ENCODE measurements around the gene AGER.

The AGER gene

GRCh38 chr6:32177788-32178546 lies 6.1 kb downstream of the AGER start, which contains the start of gene RNF5:
RNF5 (plus strand) TSS chr6:32178405; CDS start chr6:32178512, 107 bp downstream.
- DNase-seq: peak; percentile 99
- peaks cover 0 to 54% (median 39%) of the 10 kb centered on the region in 4 donors for H3K4me1 ChIP-seq
- no peaks in the 10 kb centered on the region for H3K9me3 ChIP-seq
- peaks cover 8 to 35% (median 19%) of the 10 kb centered on the region in 3 donors for H3K36me3 ChIP-seq
- peak within 1 kb of the TSS; percentile 80 to 95 for H3K4me3 ChIP-seq
- intact Hi-C loops (cut with DNase I; ENCODE audit: low total_unique reads): no loop called here
- peak in 1 of 2 experiments; percentile 19 for TF ChIP-seq CTCF (IDR thresholded peaks at IDR 0.05)
- H3K27me3 ChIP-seq: no peaks in the 10 kb centered on the region
- peak within 1 kb of the TSS; percentile 95 to 96 for H3K27ac ChIP-seq

GRCh38 chr6:32177183-32177787 lies 6.8 kb downstream of the AGER start:
- TF ChIP-seq CTCF (IDR thresholded peaks at IDR 0.05): no peak
- H3K27ac ChIP-seq: peak overlapping the region; percentile 95 to 96
- peaks cover 8 to 28% (median 19%) of the 10 kb centered on the region in 3 donors for H3K36me3 ChIP-seq
- H3K4me3 ChIP-seq: peak overlapping the region; percentile 80 to 95
- DNase-seq: no peak
- intact Hi-C loops (cut with DNase I; ENCODE audit: low total_unique reads): no loop called here
- no peaks in the 10 kb centered on the region for H3K9me3 ChIP-seq
- H3K27me3 ChIP-seq: no peaks in the 10 kb centered on the region
- H3K4me1 ChIP-seq: peaks cover 0 to 54% (median 39%) of the 10 kb centered on the region in 4 donors

- H3K27ac ChIP-seq: peak overlapping the region; percentile 95 to 96
- H3K9me3 ChIP-seq: no peaks in the 10 kb centered on the region
- H3K4me1 ChIP-seq: peaks cover 0 to 54% (median 37%) of the 10 kb centered on the region in 4 donors
- no peak for TF ChIP-seq CTCF (IDR thresholded peaks at IDR 0.05)
- intact Hi-C loops (cut with DNase I; ENCODE audit: low total_unique reads): no loop called here
- DNase-seq: no peak
- H3K4me3 ChIP-seq: peak overlapping the region; percentile 80 to 95
- H3K36me3 ChIP-seq: peaks cover 8 to 22% (median 19%) of the 10 kb centered on the region in 3 donors
- no peaks in the 10 kb centered on the region for H3K27me3 ChIP-seq
These were observed 7.4 kb downstream of the AGER start for GRCh38 chr6:32176476-32177182.

- Histone ChIP-seq H3K9me3 (no peaks in the 10 kb centered on the region), H3K4me1 (peaks cover 0 to 49% (median 36%) of the 10 kb centered on the region in 4 donors), H3K4me3 (peak within 1 kb of the TSS; percentile 80 to 95), H3K36me3 (peaks cover 3 to 20% (median 15%) of the 10 kb centered on the region in 3 donors), H3K27ac (peak within 1 kb of the TSS; percentile 95 to 96), H3K27me3 (no peaks in the 10 kb centered on the region)
- TF ChIP-seq CTCF (IDR thresholded peaks at IDR 0.05): no peak
- peak; percentile 96 to 99 for DNase-seq
- intact Hi-C loops (cut with DNase I; ENCODE audit: low total_unique reads): loop anchor here (2.0 kb wide), 1 partner anchor 19 kb away; no protein-coding TSS in a partner anchor
These were observed 8.2 kb downstream of the AGER start, which contains the start of gene AGPAT1 for GRCh38 chr6:32175711-32176475. AGPAT1 (minus strand) TSS chr6:32176084; CDS start chr6:32171496, 4,588 bp downstream.

GRCh38 chr6:32175322-32175710 lies 8.7 kb downstream of the AGER start:
- Histone ChIP-seq H3K27me3 (no peaks in the 10 kb centered on the region), H3K4me3 (peak overlapping the region; percentile 80 to 95), H3K36me3 (peaks cover 6 to 20% (median 15%) of the 10 kb centered on the region in 3 donors), H3K9me3 (no peaks in the 10 kb centered on the region), H3K27ac (peak overlapping the region; percentile 95 to 96), H3K4me1 (peaks cover 0 to 46% (median 36%) of the 10 kb centered on the region in 4 donors)
- TF ChIP-seq CTCF (IDR thresholded peaks at IDR 0.05): no peak
- intact Hi-C loops (cut with DNase I; ENCODE audit: low total_unique reads): loop anchor here (2.0 kb wide), 1 partner anchor 19 kb away; no protein-coding TSS in a partner anchor
- no peak for DNase-seq
